Stimulated activated CD4-positive, alpha-beta T cell treated with anti-CD3 and anti-CD28 coated beads, Interleukin-1b, Interleukin-23, amount 100 ng/mL, for 4 hours (primary cell): ENCODE results near the gene EDIL3.

Experiments used
- DNase-seq, 2 donors: peaks; one replicate each; pipeline ENCODE4 v3.0.0-alpha.2; 2020; ENCODE audit warnings: low read depth in 2 of 2

EDIL3 gene

GRCh38 chr5:83913593-83913992 is 471.1 kb downstream of the EDIL3 start:
- no peak for DNase-seq

- no peak for DNase-seq
These were observed 473.2 kb downstream of the EDIL3 start for GRCh38 chr5:83911367-83911919.

- no peak for DNase-seq
These were observed 484.4 kb downstream of the EDIL3 start for GRCh38 chr5:83900306-83900705.

GRCh38 chr5:83899326-83899970 is 485.2 kb downstream of the EDIL3 start:
- DNase-seq: no peak

DNA sequence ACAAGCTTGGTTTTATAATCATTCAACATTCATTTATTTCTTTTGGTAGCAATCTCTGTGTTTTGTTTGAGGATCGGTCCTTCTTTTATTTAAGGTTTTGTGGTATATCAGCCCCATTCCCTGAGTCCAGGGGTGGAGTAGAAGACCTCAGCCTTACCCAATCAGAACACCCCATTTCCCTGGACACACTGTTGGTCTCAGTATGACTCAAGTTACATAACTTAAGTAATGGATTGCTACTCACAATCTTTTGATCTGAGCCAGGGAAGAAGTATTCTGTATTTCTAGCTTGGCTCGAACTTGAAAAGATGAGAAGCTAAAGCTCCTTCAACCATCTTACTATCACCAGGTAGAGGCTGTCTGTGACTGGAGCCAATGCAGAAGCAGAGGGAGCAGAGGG is 488.8 kb downstream of the EDIL3 start:
- no peak for DNase-seq

DNA sequence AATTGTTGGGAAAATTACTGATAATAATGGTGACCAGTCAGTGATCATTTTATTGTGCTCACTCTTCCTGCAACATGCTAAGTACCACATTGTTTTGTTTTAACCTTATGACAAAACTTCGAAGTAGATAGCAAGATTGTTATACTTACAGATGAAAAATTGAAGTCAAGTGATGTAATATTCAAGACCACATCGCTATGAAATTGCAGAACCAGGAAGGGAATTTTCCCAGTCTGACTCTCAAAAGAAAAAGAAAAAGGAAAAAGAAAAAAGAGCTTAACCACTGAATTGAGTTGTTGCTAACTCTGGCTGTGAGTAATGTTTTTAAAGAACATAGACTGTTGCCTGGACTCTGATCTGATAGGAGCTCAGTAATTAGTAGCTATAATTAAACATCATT is 493.4 kb downstream of the EDIL3 start:
- no peak for DNase-seq
